ENCODE results near the gene HS6ST1. TPM values are rescaled to one million over a fixed set of nuclear protein-coding genes. Genes with fewer than 3 reads are reported as not detected.

HS6ST1 gene
- total RNA-seq, 2 experiments from 2014 or later, result 10.1 to 11.4 TPM

- H3K27me3 Mint-ChIP-seq, result no peaks in the 10 kb centered on the region
- peaks cover 19% of the 10 kb centered on the region for H3K9me3 Mint-ChIP-seq
- DNase-seq (no peak), ATAC-seq (ENCODE audit: low read depth) (no peak)
- no peak overlapping the region for H3K27ac Mint-ChIP-seq
- no peak overlapping the region for H3K4me3 Mint-ChIP-seq
- H3K4me1 Mint-ChIP-seq, result no peaks in the 10 kb centered on the region
- no peaks in the 10 kb centered on the region for H3K36me3 Mint-ChIP-seq
- POLR2A ChIA-PET, result no interaction called here
These were observed 24.8 kb upstream of the HS6ST1 start for GRCh38 chr2:128343459-128343858.

- Mint-ChIP-seq H3K4me1 (no peaks in the 10 kb centered on the region), H3K9me3 (peaks cover 19% of the 10 kb centered on the region), H3K27ac (no peak overlapping the region), H3K36me3 (no peaks in the 10 kb centered on the region), H3K4me3 (no peak overlapping the region), H3K27me3 (no peaks in the 10 kb centered on the region)
- POLR2A ChIA-PET, result no interaction called here
- DNase-seq (no peak), ATAC-seq (ENCODE audit: low read depth) (no peak)
These were observed 23.9 kb upstream of the HS6ST1 start for GRCh38 chr2:128342550-128342949.

GRCh38 chr2:128341621-128342020 lies 23.0 kb upstream of the HS6ST1 start:
- H3K4me3 Mint-ChIP-seq, result no peak overlapping the region
- peaks cover 19% of the 10 kb centered on the region for H3K9me3 Mint-ChIP-seq
- H3K27me3 Mint-ChIP-seq, result no peaks in the 10 kb centered on the region
- no peaks in the 10 kb centered on the region for H3K4me1 Mint-ChIP-seq
- DNase-seq, result no peak
- ATAC-seq (ENCODE audit: low read depth), result no peak
- H3K36me3 Mint-ChIP-seq, result no peaks in the 10 kb centered on the region
- POLR2A ChIA-PET, result no interaction called here
- H3K27ac Mint-ChIP-seq, result no peak overlapping the region

- H3K4me3 Mint-ChIP-seq, result no peak overlapping the region
- H3K4me1 Mint-ChIP-seq, result peaks cover 7% of the 10 kb centered on the region
- peaks cover 18% of the 10 kb centered on the region for H3K9me3 Mint-ChIP-seq
- H3K27me3 Mint-ChIP-seq, result peaks cover 11% of the 10 kb centered on the region
- H3K36me3 Mint-ChIP-seq, result no peaks in the 10 kb centered on the region
- no peak overlapping the region for H3K27ac Mint-ChIP-seq
- POLR2A ChIA-PET, result no interaction called here
- ATAC-seq (ENCODE audit: low read depth), result no peak
- DNase-seq, result no peak
These were observed 13.5 kb upstream of the HS6ST1 start for GRCh38 chr2:128332091-128332634.

GRCh38 chr2:128330583-128330982 lies 11.9 kb upstream of the HS6ST1 start:
- H3K9me3 Mint-ChIP-seq, result peaks cover 18% of the 10 kb centered on the region
- H3K4me3 Mint-ChIP-seq, result no peak overlapping the region
- H3K27me3 Mint-ChIP-seq, result peaks cover 11% of the 10 kb centered on the region
- no peaks in the 10 kb centered on the region for H3K36me3 Mint-ChIP-seq
- POLR2A ChIA-PET, result no interaction called here
- DNase-seq (no peak), ATAC-seq (ENCODE audit: low read depth) (no peak)
- peaks cover 7% of the 10 kb centered on the region for H3K4me1 Mint-ChIP-seq
- H3K27ac Mint-ChIP-seq, result no peak overlapping the region

GRCh38 chr2:128329607-128330006 lies 10.9 kb upstream of the HS6ST1 start:
- Mint-ChIP-seq H3K27ac (no peak overlapping the region), H3K4me3 (no peak overlapping the region), H3K27me3 (peaks cover 11% of the 10 kb centered on the region), H3K9me3 (peaks cover 18% of the 10 kb centered on the region), H3K4me1 (peaks cover 7% of the 10 kb centered on the region), H3K36me3 (no peaks in the 10 kb centered on the region)
- ATAC-seq (ENCODE audit: low read depth) (no peak), DNase-seq (no peak)
- POLR2A ChIA-PET, result no interaction called here

- Mint-ChIP-seq H3K4me1 (peaks cover 7% of the 10 kb centered on the region), H3K36me3 (no peaks in the 10 kb centered on the region), H3K27ac (no peak overlapping the region), H3K9me3 (peaks cover 13% of the 10 kb centered on the region), H3K4me3 (no peak overlapping the region), H3K27me3 (peaks cover 6% of the 10 kb centered on the region)
- ATAC-seq (ENCODE audit: low read depth) (no peak), DNase-seq (no peak)
- POLR2A ChIA-PET, result no interaction called here
These were observed 8.7 kb upstream of the HS6ST1 start for GRCh38 chr2:128327180-128327964.

- peaks cover 10% of the 10 kb centered on the region for H3K27me3 Mint-ChIP-seq
- H3K36me3 Mint-ChIP-seq, result no peaks in the 10 kb centered on the region
- DNase-seq (no peak), ATAC-seq (ENCODE audit: low read depth) (no peak)
- no peak overlapping the region for H3K4me3 Mint-ChIP-seq
- POLR2A ChIA-PET, result no interaction called here
- peaks cover 3% of the 10 kb centered on the region for H3K9me3 Mint-ChIP-seq
- no peak overlapping the region for H3K27ac Mint-ChIP-seq
- peaks cover 10% of the 10 kb centered on the region for H3K4me1 Mint-ChIP-seq
These were observed 7.7 kb upstream of the HS6ST1 start for GRCh38 chr2:128326346-128326745.

- Mint-ChIP-seq H3K27ac (no peak overlapping the region), H3K4me3 (no peak overlapping the region), H3K4me1 (peaks cover 12% of the 10 kb centered on the region), H3K9me3 (peaks cover 3% of the 10 kb centered on the region), H3K36me3 (no peaks in the 10 kb centered on the region), H3K27me3 (peaks cover 10% of the 10 kb centered on the region)
- no peak for ATAC-seq (ENCODE audit: low read depth)
- POLR2A ChIA-PET, result no interaction called here
- no peak for DNase-seq
These were observed 7.0 kb upstream of the HS6ST1 start for GRCh38 chr2:128325611-128326181.

GRCh38 chr2:128324897-128325410 lies 6.3 kb upstream of the HS6ST1 start:
- Mint-ChIP-seq H3K4me1 (peaks cover 11% of the 10 kb centered on the region), H3K4me3 (no peak overlapping the region)
- no peak for DNase-seq

GRCh38 chr2:128324008-128324896 lies 5.6 kb upstream of the HS6ST1 start:
- Mint-ChIP-seq H3K27ac (no peak overlapping the region), H3K27me3 (peaks cover 14% of the 10 kb centered on the region), H3K9me3 (no peaks in the 10 kb centered on the region), H3K36me3 (no peaks in the 10 kb centered on the region), H3K4me3 (no peak overlapping the region), H3K4me1 (peaks cover 5% of the 10 kb centered on the region)
- POLR2A ChIA-PET, result no interaction called here
- DNase-seq (peak; percentile 26), ATAC-seq (ENCODE audit: low read depth) (no peak)

More at GRCh38 chr2:128324897-128325410, 6.3 kb upstream of the HS6ST1 start:
- Mint-ChIP-seq H3K36me3 (no peaks in the 10 kb centered on the region), H3K27me3 (peaks cover 14% of the 10 kb centered on the region), H3K9me3 (peaks cover 3% of the 10 kb centered on the region), H3K27ac (no peak overlapping the region)
- POLR2A ChIA-PET, result no interaction called here
- ATAC-seq (ENCODE audit: low read depth), result no peak

- Mint-ChIP-seq H3K27ac (no peak overlapping the region), H3K9me3 (no peaks in the 10 kb centered on the region), H3K4me3 (no peak overlapping the region), H3K27me3 (peaks cover 14% of the 10 kb centered on the region), H3K4me1 (peaks cover 5% of the 10 kb centered on the region), H3K36me3 (no peaks in the 10 kb centered on the region)
- DNase-seq, result no peak
- ATAC-seq (ENCODE audit: low read depth), result no peak
- POLR2A ChIA-PET, result interaction anchor here (0.6 kb wide), 1 partner anchor 206 kb away, joined by 6 read pairs; no protein-coding TSS in a partner anchor
These were observed 4.9 kb upstream of the HS6ST1 start for GRCh38 chr2:128323555-128323931.
